Spleen (tissue), 11 donors: ENCODE results near the gene GLYATL1. TPM values are rescaled to one million over a fixed set of nuclear protein-coding genes. Genes with fewer than 3 reads are reported as not detected.

ENCODE experiments used
- DNase-seq: peaks from one replicate; pipeline ENCODE4 v3.0.0-alpha.2; 2020
- H3K27ac ChIP-seq, 8 donors: fragments of 200-600 bp; sonication (generic) in 7 of 8; 1 replicate in 4 of 8; 2 replicates in 4 of 8; pipeline versions ENCODE4 v1.5.0 to v1.8.0; 2016 to 2021; ENCODE audit warnings: inconsistent platforms in 4 of 8, mild to moderate bottlenecking in 4 of 8, moderate library complexity in 1 of 8
- H3K27me3 ChIP-seq, 7 donors: fragments of 200-600 bp; sonication (generic) in 6 of 7; replicated peaks in 1 of 7; 1 replicate in 4 of 7; 2 replicates in 3 of 7; pipeline versions ENCODE4 v1.5.0 to v1.8.0; 2016 to 2021; ENCODE audit warnings: inconsistent platforms in 3 of 7, mild to moderate bottlenecking in 1 of 7
- H3K36me3 ChIP-seq, 6 donors: fragments of 200-600 bp; sonication (generic) in 5 of 6; 1 replicate in 4 of 6; 2 replicates in 2 of 6; pipeline versions ENCODE4 v1.5.0 to v1.8.0; 2016 to 2021; ENCODE audit warnings: inconsistent platforms in 2 of 6
- H3K4me1 ChIP-seq, 6 donors: fragments of 200-600 bp; sonication (generic) in 5 of 6; 1 replicate in 3 of 6; 2 replicates in 3 of 6; pipeline versions ENCODE4 v1.5.0 to v1.8.0; 2016 to 2021; ENCODE audit warnings: inconsistent platforms in 3 of 6
- H3K4me3 ChIP-seq, 8 donors: fragments of 200-600 bp; sonication (generic) in 7 of 8; 1 replicate in 4 of 8; 2 replicates in 4 of 8; pipeline versions ENCODE4 v1.5.0 to v1.8.0; 2016 to 2021; ENCODE audit warnings: inconsistent platforms in 4 of 8, mild to moderate bottlenecking in 4 of 8, moderate library complexity in 2 of 8
- H3K9me3 ChIP-seq, 8 donors: fragments of 200-600 bp; sonication (generic) in 7 of 8; 1 replicate in 4 of 8; 2 replicates in 4 of 8; pipeline versions ENCODE4 v1.5.0 to v1.8.0; 2016 to 2021; ENCODE audit warnings: inconsistent platforms in 4 of 8
- CTCF ChIP-seq, 11 experiments: fragments of 200-600 bp in 7 of 11; fragments of 450-650 bp in 4 of 11; sonication (generic) in 4 of 11; IDR thresholded peaks in 8 of 11; conservative IDR thresholded peaks in 3 of 11; 1 replicate in 7 of 11; 2 replicates in 4 of 11; pipeline versions ENCODE4 v1.4.0 to v1.8.0; 2016 to 2021; ENCODE audit warnings: antibody characterized with exemption in 11 of 11, inconsistent platforms in 4 of 11, mild to moderate bottlenecking in 1 of 11
- POLR2A ChIP-seq, 3 donors: fragments of 450-650 bp; IDR thresholded peaks; one replicate each; pipeline ENCODE4 v1.5.1; 2017; ENCODE audit warnings: antibody characterized with exemption in 3 of 3, mild to moderate bottlenecking in 1 of 3
- POLR2AphosphoS5 ChIP-seq, 3 donors: sonication (generic); formaldehyde crosslinking; IDR thresholded peaks; one replicate each; pipeline ENCODE4 v1.5.1; 2017; ENCODE audit warnings: antibody characterized with exemption in 3 of 3
- WGBS, 5 donors: extraction: QIAGEN DNeasy Blood & Tissue Kit in 3 of 5; methylation state at CpG; one replicate each; pipeline versions ENCODE4 v1.1.5 to v1.1.7; 2013 to 2018; 5-methylcytosine and 5-hydroxymethylcytosine counted together
- intact Hi-C: fragments of 100-400 bp; cut with DNase I; formaldehyde crosslinking; loops from one replicate; pipeline ENCODE4 v1.15.0; 2023; ENCODE audit warnings: low total_unique reads
- polyA plus RNA-seq, 3 donors: library from polyadenylated mRNA; stranded (reverse); fragments of 200-250 nt; gene quantifications; one replicate each; pipeline ENCODE4 v1.2.1, GENCODE V29; 2013
- total RNA-seq, 7 donors: library from RNA; depleted of rRNA in 3 of 7; stranded (reverse); fragments of >200 nt in 3 of 7; fragmentation: NEBNext Ultra II Directional in 4 of 7; extraction: Animal tissue kit (Norgen Biotek cat#: 25700) in 4 of 7; gene quantifications; one replicate each; pipeline versions ENCODE4 v1.1.0 to v1.2.1, GENCODE V29; 2016 to 2021
- donor health status: healthy with polysubstance abuse.
- donor health status: DM: no; HTN: no; CAD: no; lungs with moderate emphysema.
- donor health status: DM: no; HTN: no; CAD: no.
- donor health status: Bipolar disorder and iron deficiency.
- donor health status: healthy.
- donor health status: DM: no; HTN: no; CAD: no.
- donor health status: DM: yes; HTN: yes; CAD: no.

Gene GLYATL1
- total and polyA plus RNA-seq, 10 donors, result not detected

- Histone ChIP-seq H3K9me3 (peaks cover 0 to 2% (median 0%) of the 10 kb centered on the region in 8 donors), H3K27ac (no peak overlapping the region), H3K4me3 (no peak overlapping the region), H3K27me3 (peaks cover 0 to 72% (median 46%) of the 10 kb centered on the region in 7 donors), H3K4me1 (peaks cover 0 to 15% (median 6%) of the 10 kb centered on the region in 6 donors), H3K36me3 (no peaks in the 10 kb centered on the region)
- intact Hi-C loops, result no loop called here
- no peak for DNase-seq
- TF ChIP-seq POLR2AphosphoS5 (IDR thresholded peaks at IDR 0.05) (no peak), CTCF (IDR thresholded peaks at IDR 0.05 in 8 of 11, conservative IDR thresholded peaks at IDR 0.05 in 3 of 11) (no peak), POLR2A (IDR thresholded peaks at IDR 0.05) (no peak)
- WGBS, 5 donors, result 63 to 87% (median 77%) methylated on average over 1 of the region's 1 CpG
Observed at GRCh38 chr11:58902881-58903280, 36.4 kb upstream of the GLYATL1 start.

GRCh38 chr11:58905011-58905720 lies 34.1 kb upstream of the GLYATL1 start:
- H3K4me3 ChIP-seq, result peak overlapping the region in 2 of 8 donors; percentile 8 to 44
- WGBS, 5 donors, result 12 to 15% (median 14%) methylated on average over 20 to 41 of the region's 41 CpGs
- DNase-seq, result no peak
- peaks cover 0 to 9% (median 0%) of the 10 kb centered on the region in 8 donors for H3K9me3 ChIP-seq
- intact Hi-C loops, result no loop called here
- no peaks in the 10 kb centered on the region for H3K36me3 ChIP-seq
- peaks cover 0 to 15% (median 6%) of the 10 kb centered on the region in 6 donors for H3K4me1 ChIP-seq
- H3K27me3 ChIP-seq, result peaks cover 0 to 72% (median 46%) of the 10 kb centered on the region in 7 donors
- TF ChIP-seq POLR2A (IDR thresholded peaks at IDR 0.05) (no peak), POLR2AphosphoS5 (IDR thresholded peaks at IDR 0.05) (no peak), CTCF (IDR thresholded peaks at IDR 0.05 in 8 of 11, conservative IDR thresholded peaks at IDR 0.05 in 3 of 11) (no peak)
- H3K27ac ChIP-seq, result no peak overlapping the region

- TF ChIP-seq POLR2AphosphoS5 (IDR thresholded peaks at IDR 0.05) (no peak), POLR2A (IDR thresholded peaks at IDR 0.05) (no peak), CTCF (IDR thresholded peaks at IDR 0.05 in 8 of 11, conservative IDR thresholded peaks at IDR 0.05 in 3 of 11) (no peak)
- H3K4me1 ChIP-seq, result peaks cover 0 to 15% (median 6%) of the 10 kb centered on the region in 6 donors
- H3K27me3 ChIP-seq, result peaks cover 0 to 65% (median 40%) of the 10 kb centered on the region in 7 donors
- WGBS, 5 donors, result 15 to 25% (median 18%) methylated on average over 22 to 33 of the region's 33 CpGs
- peaks cover 0 to 9% (median 0%) of the 10 kb centered on the region in 8 donors for H3K9me3 ChIP-seq
- no peak overlapping the region for H3K27ac ChIP-seq
- H3K36me3 ChIP-seq, result no peaks in the 10 kb centered on the region
- intact Hi-C loops, result no loop called here
- H3K4me3 ChIP-seq, result peak overlapping the region in 1 of 8 donors; percentile 44
- DNase-seq, result no peak
Observed at GRCh38 chr11:58905721-58906547, 33.4 kb upstream of the GLYATL1 start.

GRCh38 chr11:58907780-58908179 lies 31.5 kb upstream of the GLYATL1 start:
- Histone ChIP-seq H3K9me3 (peaks cover 0 to 9% (median 0%) of the 10 kb centered on the region in 8 donors), H3K27ac (no peak overlapping the region)
- TF ChIP-seq POLR2AphosphoS5 (IDR thresholded peaks at IDR 0.05) (no peak), POLR2A (IDR thresholded peaks at IDR 0.05) (no peak), CTCF (IDR thresholded peaks at IDR 0.05 in 8 of 11, conservative IDR thresholded peaks at IDR 0.05 in 3 of 11) (no peak)

More at GRCh38 chr11:58907780-58908179, 31.5 kb upstream of the GLYATL1 start:
- DNase-seq, result no peak
- no peak overlapping the region for H3K4me3 ChIP-seq
- 40 to 57% (median 51%) methylated on average over 3 of the region's 3 CpGs for WGBS, 5 donors
- intact Hi-C loops, result no loop called here
- no peaks in the 10 kb centered on the region for H3K36me3 ChIP-seq
- H3K4me1 ChIP-seq, result peaks cover 0 to 15% (median 6%) of the 10 kb centered on the region in 6 donors
- H3K27me3 ChIP-seq, result peaks cover 0 to 46% (median 36%) of the 10 kb centered on the region in 7 donors
